ENCODE data around the gene SULF2. TPM values are rescaled to one million over a fixed set of nuclear protein-coding genes. Genes with fewer than 3 reads are reported as not detected.

SULF2 gene
- total and polyA plus RNA-seq, 2 experiments from 2014 or later, result 49.0 to 66.6 TPM

DNA sequence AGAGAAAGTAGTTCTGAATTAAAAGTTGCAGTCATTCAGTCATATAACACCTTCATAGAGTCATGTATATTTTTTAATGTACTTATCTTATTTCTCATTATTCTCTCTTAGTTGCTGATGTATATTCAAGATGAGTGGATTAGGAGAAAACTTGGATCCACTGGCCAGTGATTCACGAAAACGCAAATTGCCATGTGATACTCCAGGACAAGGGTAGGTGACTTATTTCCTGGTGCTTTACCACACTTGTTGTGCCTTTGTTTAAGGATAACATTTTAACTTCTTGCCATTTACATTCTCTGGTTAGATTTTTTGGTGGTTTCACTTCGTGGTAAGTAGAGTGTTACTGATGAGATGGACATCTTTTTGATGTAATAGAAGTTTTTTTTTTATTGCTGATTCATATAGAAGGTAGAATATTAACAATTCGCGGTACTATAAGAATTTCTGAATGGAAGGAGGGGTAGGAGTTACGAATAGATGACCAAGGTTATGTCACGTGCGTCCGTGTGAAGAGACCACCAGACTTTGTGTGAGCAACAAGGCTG is 163.1 kb downstream of the SULF2 start:
- no peaks in the 10 kb centered on the region for H3K9me2 ChIP-seq (replicated peaks; ENCODE audit: insufficient read depth)
- H2AFZ ChIP-seq, result no peak overlapping the region
- no peaks in the 10 kb centered on the region for H3K36me3 ChIP-seq (replicated peaks; ENCODE audit: insufficient read depth, low read depth)
- TF ChIP-seq EZH2 (IDR thresholded peaks at IDR 0.05; ENCODE audit: borderline replicate concordance) (no peak), EZH2phosphoT487 (IDR thresholded peaks at IDR 0.05; ENCODE audit: low read depth, severe bottlenecking, unreplicated experiment) (no peak)
- TF ChIP-seq, protein P1, sequence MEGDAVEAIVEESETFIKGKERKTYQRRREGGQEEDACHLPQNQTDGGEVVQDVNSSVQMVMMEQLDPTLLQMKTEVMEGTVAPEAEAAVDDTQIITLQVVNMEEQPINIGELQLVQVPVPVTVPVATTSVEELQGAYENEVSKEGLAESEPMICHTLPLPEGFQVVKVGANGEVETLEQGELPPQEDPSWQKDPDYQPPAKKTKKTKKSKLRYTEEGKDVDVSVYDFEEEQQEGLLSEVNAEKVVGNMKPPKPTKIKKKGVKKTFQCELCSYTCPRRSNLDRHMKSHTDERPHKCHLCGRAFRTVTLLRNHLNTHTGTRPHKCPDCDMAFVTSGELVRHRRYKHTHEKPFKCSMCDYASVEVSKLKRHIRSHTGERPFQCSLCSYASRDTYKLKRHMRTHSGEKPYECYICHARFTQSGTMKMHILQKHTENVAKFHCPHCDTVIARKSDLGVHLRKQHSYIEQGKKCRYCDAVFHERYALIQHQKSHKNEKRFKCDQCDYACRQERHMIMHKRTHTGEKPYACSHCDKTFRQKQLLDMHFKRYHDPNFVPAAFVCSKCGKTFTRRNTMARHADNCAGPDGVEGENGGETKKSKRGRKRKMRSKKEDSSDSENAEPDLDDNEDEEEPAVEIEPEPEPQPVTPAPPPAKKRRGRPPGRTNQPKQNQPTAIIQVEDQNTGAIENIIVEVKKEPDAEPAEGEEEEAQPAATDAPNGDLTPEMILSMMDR (IDR thresholded peaks at IDR 0.05; ENCODE audit: poor library complexity), result no peak
- no peak overlapping the region for H3K4me2 ChIP-seq
- H3K9me3 ChIP-seq (ENCODE audit: low read depth), result no peaks in the 10 kb centered on the region
- H3K4me3 ChIP-seq, result no peak overlapping the region
- DNase-seq (ENCODE audit: low spot score), result no peak
- H3K27me3 ChIP-seq, result no peaks in the 10 kb centered on the region
- H3K4me1 ChIP-seq (ENCODE audit: insufficient read depth), result no peaks in the 10 kb centered on the region
- H4K20me1 ChIP-seq (ENCODE audit: insufficient read depth, poor library complexity, severe bottlenecking), result no peaks in the 10 kb centered on the region
- H3K27ac ChIP-seq, result no peak overlapping the region
- H3K79me2 ChIP-seq, result peaks cover 8% of the 10 kb centered on the region
- whole genome bisulfite sequencing (ENCODE audit: low lambda C conversion rate, missing lambda C conversion rate), result 96% methylated on average over 9 of the region's 9 CpGs

DNA sequence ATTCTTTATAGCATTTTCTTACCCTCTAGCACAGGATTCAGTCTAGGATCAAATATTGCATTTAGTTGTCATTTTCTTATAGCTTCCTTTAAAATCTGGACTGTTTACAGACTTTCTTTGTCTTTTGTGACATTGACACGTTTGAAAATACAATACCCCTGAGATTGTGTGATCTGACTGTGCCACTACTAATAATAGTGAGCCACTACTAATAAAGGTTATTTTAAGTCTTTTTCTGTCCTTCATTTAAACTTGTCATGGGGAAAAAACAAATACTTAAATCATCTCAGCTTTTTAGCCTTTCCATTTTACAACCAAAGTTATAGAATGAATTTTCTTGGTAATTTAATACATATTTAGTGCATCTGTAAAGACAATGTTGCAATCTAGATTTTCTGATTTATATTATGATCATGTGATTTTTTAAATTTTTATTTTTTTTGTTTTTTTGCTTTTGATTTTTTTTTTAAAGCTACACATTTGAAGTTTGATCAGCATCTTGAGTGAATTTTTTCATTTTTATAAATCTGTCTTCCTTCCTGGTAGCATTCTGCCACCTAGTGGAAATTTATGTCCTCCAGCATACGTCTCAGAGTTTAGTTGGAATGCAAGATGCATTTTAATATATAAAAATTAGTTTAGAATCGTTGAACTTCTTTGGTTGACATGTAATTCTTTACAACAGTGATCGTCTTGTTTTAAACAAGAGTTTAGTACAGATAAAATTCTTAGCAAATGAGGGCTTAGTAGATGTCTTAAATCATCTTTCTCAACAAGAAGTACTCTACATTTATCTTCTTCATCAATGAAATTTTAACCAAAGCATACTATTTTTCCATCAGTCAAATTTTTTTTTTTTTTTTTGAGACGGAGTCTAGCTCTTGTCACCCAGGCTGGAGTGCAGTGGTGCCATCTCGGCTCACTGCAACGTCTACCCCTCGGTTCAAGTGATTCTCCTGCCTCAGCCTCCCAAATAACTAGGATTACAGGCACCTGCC is 164.2 kb downstream of the SULF2 start:
- H3K9me2 ChIP-seq (replicated peaks; ENCODE audit: insufficient read depth), result no peaks in the 10 kb centered on the region
- DNase-seq (ENCODE audit: low spot score), result peak; percentile 69
- no peak overlapping the region for H3K4me3 ChIP-seq
- H3K79me2 ChIP-seq, result peaks cover 8% of the 10 kb centered on the region
- H3K4me2 ChIP-seq, result no peak overlapping the region
- WGBS (ENCODE audit: low lambda C conversion rate, missing lambda C conversion rate), result 64% methylated on average over 8 of the region's 8 CpGs
- H3K9me3 ChIP-seq (ENCODE audit: low read depth), result no peaks in the 10 kb centered on the region
- H3K27ac ChIP-seq, result no peak overlapping the region
- H3K27me3 ChIP-seq, result no peaks in the 10 kb centered on the region
- TF ChIP-seq EZH2 (IDR thresholded peaks at IDR 0.05; ENCODE audit: borderline replicate concordance) (no peak), EZH2phosphoT487 (IDR thresholded peaks at IDR 0.05; ENCODE audit: low read depth, severe bottlenecking, unreplicated experiment) (no peak)
- TF ChIP-seq, protein P1 (IDR thresholded peaks at IDR 0.05; ENCODE audit: poor library complexity), result peak; percentile 94
- H3K36me3 ChIP-seq (replicated peaks; ENCODE audit: insufficient read depth, low read depth), result no peaks in the 10 kb centered on the region
- no peaks in the 10 kb centered on the region for H4K20me1 ChIP-seq (ENCODE audit: insufficient read depth, poor library complexity, severe bottlenecking)
- H3K4me1 ChIP-seq (ENCODE audit: insufficient read depth), result no peaks in the 10 kb centered on the region
- H2AFZ ChIP-seq, result no peak overlapping the region

DNA sequence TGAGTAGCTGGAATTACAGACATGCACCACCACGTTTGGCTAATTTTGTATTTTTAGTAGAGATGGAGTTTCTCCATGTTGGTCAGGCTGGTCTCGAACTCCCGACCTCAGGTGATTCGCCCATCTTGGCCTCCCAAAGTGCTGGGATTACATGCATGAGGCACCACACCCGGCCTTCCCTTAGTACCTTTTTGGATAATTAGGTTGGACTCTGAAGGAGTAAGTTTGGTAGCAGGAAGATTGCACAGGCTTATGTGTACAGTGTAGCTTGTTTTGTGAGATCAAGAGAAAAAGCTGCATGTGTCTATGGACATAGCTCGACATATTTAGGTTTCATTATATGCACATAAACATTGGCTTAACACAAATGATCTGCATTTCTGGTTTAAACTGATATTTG is 166.8 kb downstream of the SULF2 start:
- Histone ChIP-seq H3K36me3 (replicated peaks; ENCODE audit: insufficient read depth, low read depth) (no peaks in the 10 kb centered on the region), H3K79me2 (peaks cover 18% of the 10 kb centered on the region), H2AFZ (no peak overlapping the region), H3K4me3 (no peak overlapping the region), H3K9me2 (replicated peaks; ENCODE audit: insufficient read depth) (no peaks in the 10 kb centered on the region), H3K27ac (no peak overlapping the region), H4K20me1 (ENCODE audit: insufficient read depth, poor library complexity, severe bottlenecking) (no peaks in the 10 kb centered on the region), H3K4me1 (ENCODE audit: insufficient read depth) (no peaks in the 10 kb centered on the region), H3K27me3 (no peaks in the 10 kb centered on the region), H3K9me3 (ENCODE audit: low read depth) (no peaks in the 10 kb centered on the region), H3K4me2 (no peak overlapping the region)
- WGBS (ENCODE audit: low lambda C conversion rate, missing lambda C conversion rate), result 94% methylated on average over 6 of the region's 6 CpGs
- DNase-seq (ENCODE audit: low spot score), result no peak
- TF ChIP-seq, protein P1 (IDR thresholded peaks at IDR 0.05; ENCODE audit: poor library complexity), result no peak
- no peak for TF ChIP-seq EZH2 (IDR thresholded peaks at IDR 0.05; ENCODE audit: borderline replicate concordance)
- TF ChIP-seq EZH2phosphoT487 (IDR thresholded peaks at IDR 0.05; ENCODE audit: low read depth, severe bottlenecking, unreplicated experiment), result no peak

All from hepatocyte (in vitro differentiated cells).